SK-N-MC (cell line): ENCODE data around the gene KLF7.

Source experiments
- EZH2 ChIP-seq: fragments of 200-600 bp; sonication (generic); IDR thresholded peaks from one replicate; pipeline ENCODE4 v1.6.1; 2017; ENCODE audit warnings: antibody characterized with exemption
- POLR2AphosphoS5 ChIP-seq: IDR thresholded peaks from 2 replicates; pipeline ENCODE4 v1.6.1; 2012; ENCODE audit warnings: mild to moderate bottlenecking, low read depth, low read length, borderline replicate concordance

- no peak for TF ChIP-seq EZH2
- TF ChIP-seq POLR2AphosphoS5: no peak
Observed at GRCh38 chr2:207112383-207112782, 53.4 kb downstream of the KLF7 start.
